ENCODE measurements around the gene MMS22L.
"Not testable (repeated sequence)": the region's sequence is repeated elsewhere in the genome, so short reads cannot be mapped to it uniquely, and the experiment has no call there.

Gene MMS22L

GRCh38 chr6:97231911-97232310, 51.1 kb downstream of the MMS22L start:
- no peak for DNase-seq

- no peak for DNase-seq
Observed at GRCh38 chr6:97222903-97223302, 60.1 kb downstream of the MMS22L start.

GRCh38 chr6:97218912-97219311, 64.1 kb downstream of the MMS22L start:
- no peak for DNase-seq

- DNase-seq = peak; percentile 38
Observed at GRCh38 chr6:97215157-97215769, 67.8 kb downstream of the MMS22L start.

- DNase-seq = no peak
Observed at GRCh38 chr6:97214671-97215070, 68.3 kb downstream of the MMS22L start.

- DNase-seq = no peak
Observed at GRCh38 chr6:97207383-97207782, 75.6 kb downstream of the MMS22L start.

- DNase-seq = no peak
Observed at GRCh38 chr6:97205966-97206365, 77.0 kb downstream of the MMS22L start.

- no peak for DNase-seq
Observed at GRCh38 chr6:97203343-97203742, 79.7 kb downstream of the MMS22L start.

- peak; percentile 37 for DNase-seq
Observed at GRCh38 chr6:97198046-97198565, 84.9 kb downstream of the MMS22L start.

GRCh38 chr6:97195117-97195516, 87.9 kb downstream of the MMS22L start:
- DNase-seq = no peak

- DNase-seq = peak; percentile 56
Observed at GRCh38 chr6:97189767-97190166, 93.2 kb downstream of the MMS22L start.

GRCh38 chr6:97187951-97188350, 95.1 kb downstream of the MMS22L start:
- DNase-seq = no peak

GRCh38 chr6:97186416-97186999, 96.5 kb downstream of the MMS22L start:
- no peak for DNase-seq

GRCh38 chr6:97177905-97178304, 105.1 kb downstream of the MMS22L start:
- DNase-seq = peak; percentile 30

- no peak for DNase-seq
Observed at GRCh38 chr6:97176468-97176867, 106.5 kb downstream of the MMS22L start.

- no peak for DNase-seq
Observed at GRCh38 chr6:97175806-97176205, 107.2 kb downstream of the MMS22L start.

GRCh38 chr6:97174471-97174870, 108.5 kb downstream of the MMS22L start:
- DNase-seq = no peak

- peak; percentile 7 for DNase-seq
Observed at GRCh38 chr6:97160280-97160679, 122.7 kb downstream of the MMS22L start.

GRCh38 chr6:97155447-97155846, 127.6 kb downstream of the MMS22L start:
- not testable (repeated sequence) for DNase-seq

GRCh38 chr6:97154015-97154414, 129.0 kb downstream of the MMS22L start:
- no peak for DNase-seq

GRCh38 chr6:97151601-97152000, 131.4 kb downstream of the MMS22L start:
- no peak for DNase-seq

- no peak for DNase-seq
Observed at GRCh38 chr6:97150932-97151331, 132.1 kb downstream of the MMS22L start.

- DNase-seq = no peak
Observed at GRCh38 chr6:97147421-97147820, 135.6 kb downstream of the MMS22L start.

GRCh38 chr6:97145691-97146090, 137.3 kb downstream of the MMS22L start:
- no peak for DNase-seq

GRCh38 chr6:97141756-97142155, 141.3 kb downstream of the MMS22L start:
- no peak for DNase-seq
